ENCODE data around the gene TGFB1.

The TGFB1 gene

GRCh38 chr19:41324921-41325639 is 28.6 kb downstream of the TGFB1 start:
- H3K27ac ChIP-seq, result peak overlapping the region; percentile 76
- DNase-seq (ENCODE audit: low read depth, low spot score), result no peak

- H3K27ac ChIP-seq, result peak overlapping the region; percentile 76
Measured at GRCh38 chr19:41324231-41324702, 29.5 kb downstream of the TGFB1 start.

GRCh38 chr19:41323430-41324125 is 30.1 kb downstream of the TGFB1 start:
- DNase-seq (ENCODE audit: low read depth, low spot score), result no peak
- peak overlapping the region; percentile 76 for H3K27ac ChIP-seq

More at GRCh38 chr19:41324231-41324702, 29.5 kb downstream of the TGFB1 start:
- no peak for DNase-seq (ENCODE audit: low read depth, low spot score)

- no peak for DNase-seq (ENCODE audit: low read depth, low spot score)
- peak overlapping the region; percentile 76 for H3K27ac ChIP-seq
Measured at GRCh38 chr19:41323023-41323422, 30.7 kb downstream of the TGFB1 start.

- no peak for DNase-seq (ENCODE audit: low read depth, low spot score)
- no peak overlapping the region for H3K27ac ChIP-seq
Measured at GRCh38 chr19:41322451-41322850, 31.3 kb downstream of the TGFB1 start.

GRCh38 chr19:41321600-41322270 is 32.0 kb downstream of the TGFB1 start:
- no peak for DNase-seq (ENCODE audit: low read depth, low spot score)
- H3K27ac ChIP-seq, result no peak overlapping the region

- DNase-seq (ENCODE audit: low read depth, low spot score), result no peak
- H3K27ac ChIP-seq, result no peak overlapping the region
Measured at GRCh38 chr19:41321204-41321599, 32.5 kb downstream of the TGFB1 start.

- no peak for DNase-seq (ENCODE audit: low read depth, low spot score)
- H3K27ac ChIP-seq, result no peak overlapping the region
Measured at GRCh38 chr19:41320568-41320967, 33.2 kb downstream of the TGFB1 start.

- H3K27ac ChIP-seq, result no peak overlapping the region
- no peak for DNase-seq (ENCODE audit: low read depth, low spot score)
Measured at GRCh38 chr19:41320185-41320518, 33.6 kb downstream of the TGFB1 start.

GRCh38 chr19:41319500-41320184 is 34.1 kb downstream of the TGFB1 start:
- H3K27ac ChIP-seq, result no peak overlapping the region
- no peak for DNase-seq (ENCODE audit: low read depth, low spot score)

GRCh38 chr19:41318696-41319499 is 34.8 kb downstream of the TGFB1 start:
- no peak for DNase-seq (ENCODE audit: low read depth, low spot score)
- no peak overlapping the region for H3K27ac ChIP-seq

- DNase-seq (ENCODE audit: low read depth, low spot score), result no peak
- no peak overlapping the region for H3K27ac ChIP-seq
Measured at GRCh38 chr19:41316306-41316920, 37.3 kb downstream of the TGFB1 start.

GRCh38 chr19:41311613-41312012 is 42.1 kb downstream of the TGFB1 start:
- no peak for DNase-seq (ENCODE audit: low read depth, low spot score)

GRCh38 chr19:41311072-41311471 is 42.6 kb downstream of the TGFB1 start:
- DNase-seq (ENCODE audit: low read depth, low spot score), result no peak
- peak overlapping the region; percentile 95 for H3K27ac ChIP-seq

More at GRCh38 chr19:41311613-41312012, 42.1 kb downstream of the TGFB1 start:
- H3K27ac ChIP-seq, result no peak overlapping the region

- DNase-seq (ENCODE audit: low read depth, low spot score), result no peak
- H3K27ac ChIP-seq, result peak within 1 kb of the TSS; percentile 95
Measured at GRCh38 chr19:41310033-41310831, 43.5 kb downstream of the TGFB1 start, which contains the start of gene CCDC97. CCDC97 (plus strand) TSS chr19:41310172; CDS start chr19:41310311, 139 bp downstream.

GRCh38 chr19:41309180-41310032 is 44.3 kb downstream of the TGFB1 start:
- peak overlapping the region; percentile 95 for H3K27ac ChIP-seq
- DNase-seq (ENCODE audit: low read depth, low spot score), result no peak

- peak overlapping the region; percentile 95 for H3K27ac ChIP-seq
- no peak for DNase-seq (ENCODE audit: low read depth, low spot score)
Measured at GRCh38 chr19:41308450-41309179, 45.1 kb downstream of the TGFB1 start.
